ENCODE data around the gene KLKB1.
"Not testable (repeated sequence)": the region's sequence is repeated elsewhere in the genome, so short reads cannot be mapped to it uniquely, and the experiment has no call there.

The KLKB1 gene

GRCh38 chr4:186265683-186266652 is 38.7 kb downstream of the KLKB1 start, which contains the start of gene F11:
Gene F11, plus strand, starts transcription at chr4:186266189. Its CDS starts 948 bp downstream, at chr4:186267137.
- no peak for DNase-seq

GRCh38 chr4:186266729-186267456 is 39.6 kb downstream of the KLKB1 start:
- DNase-seq = no peak

- no peak for DNase-seq
Measured at GRCh38 chr4:186271081-186271678, 43.9 kb downstream of the KLKB1 start.

GRCh38 chr4:186272699-186273391 is 45.5 kb downstream of the KLKB1 start:
- DNase-seq = no peak

- DNase-seq = not testable (repeated sequence)
Measured at GRCh38 chr4:186273392-186273789, 46.1 kb downstream of the KLKB1 start.

- DNase-seq = no peak
Measured at GRCh38 chr4:186283311-186283710, 56.0 kb downstream of the KLKB1 start.

- DNase-seq = no peak
Measured at GRCh38 chr4:186285147-186285546, 57.8 kb downstream of the KLKB1 start.

GRCh38 chr4:186286581-186286980 is 59.3 kb downstream of the KLKB1 start:
- no peak for DNase-seq

- DNase-seq = no peak
Measured at GRCh38 chr4:186291256-186291890, 64.1 kb downstream of the KLKB1 start.

- DNase-seq = no peak
Measured at GRCh38 chr4:186294160-186294559, 66.9 kb downstream of the KLKB1 start.

- no peak for DNase-seq
Measured at GRCh38 chr4:186296481-186296880, 69.2 kb downstream of the KLKB1 start.

- peak; percentile 3 for DNase-seq
Measured at GRCh38 chr4:186297013-186297645, 69.8 kb downstream of the KLKB1 start.

GRCh38 chr4:186298031-186298647 is 70.8 kb downstream of the KLKB1 start:
- no peak for DNase-seq

GRCh38 chr4:186299291-186299690 is 72.0 kb downstream of the KLKB1 start:
- no peak for DNase-seq

- no peak for DNase-seq
Measured at GRCh38 chr4:186300659-186301390, 73.5 kb downstream of the KLKB1 start.

GRCh38 chr4:186304216-186304615 is 76.9 kb downstream of the KLKB1 start:
- DNase-seq = no peak

GRCh38 chr4:186304866-186305505 is 77.7 kb downstream of the KLKB1 start:
- no peak for DNase-seq

- no peak for DNase-seq
Measured at GRCh38 chr4:186307497-186307896, 80.2 kb downstream of the KLKB1 start.

- no peak for DNase-seq
Measured at GRCh38 chr4:186307916-186308315, 80.6 kb downstream of the KLKB1 start.

Data from NCI-H2227 treated with DMSO at 0.1 percent for 48 hours (cell line).